ENCODE measurements around the gene ANKRD18A. TPM values are rescaled to one million over a fixed set of nuclear protein-coding genes. Genes with fewer than 3 reads are reported as not detected.

The ANKRD18A gene
- total and polyA plus RNA-seq, 2 donors (not counting 3 experiments of a cell fraction or from before 2014, with no cell fraction given), result 3.2 TPM; not detected in 1

GRCh38 chr9:38659538-38659937 is 39.1 kb upstream of the ANKRD18A start:
- no peaks in the 10 kb centered on the region for H3K36me3 ChIP-seq (ENCODE audit: control insufficient read depth in 2 of 2, extremely low read depth in 1 of 2, insufficient read depth in 2 of 2, low read length in 2 of 2)
- no peak for FAIRE-seq
- DNase-seq (ENCODE audit: low read depth, low spot score), result no peak
- H3K9me3 ChIP-seq (replicated peaks; ENCODE audit: control insufficient read depth, insufficient read depth, low read length), result no peaks in the 10 kb centered on the region
- dilution Hi-C loops (cut with MboI; ENCODE audit: extremely low pct_ligation_motif_present, low sequenced_read_pairs), result no loop called here
- no peak for TF ChIP-seq POLR2A (IDR thresholded peaks at IDR 0.05; ENCODE audit: low read depth, low read length)
- TF ChIP-seq EZH2 (IDR thresholded peaks at IDR 0.05; ENCODE audit: borderline replicate concordance, low read depth, low read length, severe bottlenecking), result no peak
- no peak for TF ChIP-seq MYC (IDR thresholded peaks at IDR 0.05; ENCODE audit: low read depth, low read length)
- TF ChIP-seq GATA2 (IDR thresholded peaks at IDR 0.05; ENCODE audit: insufficient read depth, insufficient read length, low read depth, low read length), result no peak
- no peak for TF ChIP-seq FOS (IDR thresholded peaks at IDR 0.05; ENCODE audit: borderline replicate concordance, insufficient read depth, low read length)
- no peak for TF ChIP-seq POLR2AphosphoS5 (IDR thresholded peaks at IDR 0.05; ENCODE audit: insufficient read depth, low read depth, low read length)
- TF ChIP-seq, protein P1, sequence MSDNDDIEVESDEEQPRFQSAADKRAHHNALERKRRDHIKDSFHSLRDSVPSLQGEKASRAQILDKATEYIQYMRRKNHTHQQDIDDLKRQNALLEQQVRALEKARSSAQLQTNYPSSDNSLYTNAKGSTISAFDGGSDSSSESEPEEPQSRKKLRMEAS (IDR thresholded peaks at IDR 0.05; ENCODE audit: insufficient read depth, insufficient read length), result no peak
- TF ChIP-seq JUN (IDR thresholded peaks at IDR 0.05; ENCODE audit: borderline replicate concordance, insufficient read depth, insufficient read length, low read depth), result no peak
- TF ChIP-seq CTCF (IDR thresholded peaks at IDR 0.05; ENCODE audit: extremely low read depth in 1 of 2, insufficient read depth in 1 of 2, low read depth in 1 of 2, low read length in 2 of 2), result no peak
- H3K4me2 ChIP-seq (ENCODE audit: insufficient read depth, low read length), result no peak overlapping the region
- CTCF ChIA-PET, result no interaction called here
- H3K9ac ChIP-seq (replicated peaks; ENCODE audit: extremely low read depth, insufficient read depth, low read length), result no peak overlapping the region
- no peaks in the 10 kb centered on the region for H4K20me1 ChIP-seq (replicated peaks; ENCODE audit: control insufficient read depth, extremely low read depth, insufficient read depth, low read length)
- no peak overlapping the region for H2AFZ ChIP-seq (ENCODE audit: low read depth, low read length)
- H3K4me1 ChIP-seq (ENCODE audit: control insufficient read depth, extremely low read depth, insufficient read depth, low read length), result no peaks in the 10 kb centered on the region
- no peak overlapping the region for H3K27ac ChIP-seq (ENCODE audit: insufficient read depth, low read depth, low read length)
- POLR2A ChIA-PET, result no interaction called here
- H3K79me2 ChIP-seq (ENCODE audit: control insufficient read depth, insufficient read depth, low read length), result no peaks in the 10 kb centered on the region
- intact Hi-C loops (cut with micrococcal nuclease), result no loop called here
- peaks cover 5 to 20% of the 10 kb centered on the region in 2 experiments for H3K27me3 ChIP-seq (ENCODE audit: control insufficient read depth in 2 of 2, insufficient read depth in 2 of 2, low read length in 2 of 2)
- no peaks in the 10 kb centered on the region for H3K9me1 ChIP-seq (replicated peaks; ENCODE audit: control insufficient read depth, extremely low read depth, insufficient read depth, low read length)
- H3K4me3 ChIP-seq (replicated peaks in 1 of 3; ENCODE audit: insufficient read depth in 1 of 3, low read depth in 1 of 3, low read length in 3 of 3), result no peak overlapping the region
- no TSS peak for BruUV-seq (replicated peaks)

All from endothelial cell of umbilical vein (primary cell).